NOMO-1 treated with DMSO at 0.1 percent for 48 hours (cell line): ENCODE data around the gene OTUD1.
"Not testable (repeated sequence)": the region's sequence is repeated elsewhere in the genome, so short reads cannot be mapped to it uniquely, and the experiment has no call there.

ENCODE experiments used
- DNase-seq: peaks from one replicate; lab custom pipeline; 2025; ENCODE audit not compliant: unreplicated experiment; lab: John Stamatoyannopoulos, UW

Gene OTUD1

GRCh38 chr10:23438547-23439451 is at the start of gene OTUD1:
OTUD1 (plus strand) TSS chr10:23439075; CDS start chr10:23439458, 383 bp downstream.
- DNase-seq = peak; percentile 88

- not testable (repeated sequence) for DNase-seq
Measured at GRCh38 chr10:23390408-23390807, 48.5 kb upstream of the OTUD1 start.

GRCh38 chr10:23390809-23391208 is 48.1 kb upstream of the OTUD1 start:
- DNase-seq = no peak

GRCh38 chr10:23391821-23392220 is 47.1 kb upstream of the OTUD1 start:
- peak; percentile 23 for DNase-seq

- DNase-seq = no peak
Measured at GRCh38 chr10:23395017-23395416, 43.9 kb upstream of the OTUD1 start.

GRCh38 chr10:23396695-23397094 is 42.2 kb upstream of the OTUD1 start:
- DNase-seq = no peak

GRCh38 chr10:23399701-23400144 is 39.2 kb upstream of the OTUD1 start:
- no peak for DNase-seq

- no peak for DNase-seq
Measured at GRCh38 chr10:23402856-23403255, 36.0 kb upstream of the OTUD1 start.

GRCh38 chr10:23403278-23403677 is 35.6 kb upstream of the OTUD1 start:
- DNase-seq = no peak

- DNase-seq = no peak
Measured at GRCh38 chr10:23403719-23404118, 35.2 kb upstream of the OTUD1 start.

GRCh38 chr10:23404461-23404980 is 34.4 kb upstream of the OTUD1 start:
- no peak for DNase-seq

GRCh38 chr10:23405540-23405939 is 33.3 kb upstream of the OTUD1 start:
- no peak for DNase-seq

GRCh38 chr10:23406409-23406808 is 32.5 kb upstream of the OTUD1 start:
- no peak for DNase-seq

- no peak for DNase-seq
Measured at GRCh38 chr10:23408330-23408976, 30.4 kb upstream of the OTUD1 start.

- DNase-seq = peak; percentile 69
Measured at GRCh38 chr10:23412223-23412622, 26.7 kb upstream of the OTUD1 start.

- DNase-seq = peak; percentile 95
Measured at GRCh38 chr10:23413629-23414089, 25.2 kb upstream of the OTUD1 start.

GRCh38 chr10:23414658-23415057 is 24.2 kb upstream of the OTUD1 start:
- no peak for DNase-seq

GRCh38 chr10:23417254-23417653 is 21.6 kb upstream of the OTUD1 start:
- DNase-seq = no peak

- no peak for DNase-seq
Measured at GRCh38 chr10:23418051-23418681, 20.7 kb upstream of the OTUD1 start.

GRCh38 chr10:23419201-23419600 is 19.7 kb upstream of the OTUD1 start:
- DNase-seq = no peak

GRCh38 chr10:23419655-23420329 is 19.1 kb upstream of the OTUD1 start:
- DNase-seq = no peak
